ENCODE measurements around the gene RTTN.
"Not testable (repeated sequence)": the region's sequence is repeated elsewhere in the genome, so short reads cannot be mapped to it uniquely, and the experiment has no call there.

RTTN gene

GRCh38 chr18:70205421-70206397 lies at the start of gene RTTN:
RTTN (minus strand) TSS chr18:70205687; CDS start chr18:70205658, 29 bp downstream.
- H3K4me1 Mint-ChIP-seq: peaks cover 11% of the 10 kb centered on the region
- peak within 1 kb of the TSS; percentile 99 for H3K4me3 Mint-ChIP-seq
- H3K27me3 Mint-ChIP-seq: no peaks in the 10 kb centered on the region
- peaks cover 7% of the 10 kb centered on the region for H3K36me3 Mint-ChIP-seq
- no peaks in the 10 kb centered on the region for H3K9me3 Mint-ChIP-seq
- H3K27ac Mint-ChIP-seq: peak within 1 kb of the TSS; percentile 96
- ATAC-seq (ENCODE audit: low read depth) (peak; percentile 92), DNase-seq (ENCODE audit: low spot score in 2 of 2) (peak; percentile 92 to 99)

GRCh38 chr18:70250781-70251180 lies 45.3 kb upstream of the RTTN start:
- ATAC-seq (ENCODE audit: low read depth): no peak
- H3K27ac Mint-ChIP-seq: no peak overlapping the region
- no peaks in the 10 kb centered on the region for H3K4me1 Mint-ChIP-seq
- no peaks in the 10 kb centered on the region for H3K36me3 Mint-ChIP-seq
- DNase-seq (ENCODE audit: low spot score in 2 of 2): no peak
- no peaks in the 10 kb centered on the region for H3K27me3 Mint-ChIP-seq
- H3K9me3 Mint-ChIP-seq: no peaks in the 10 kb centered on the region
- H3K4me3 Mint-ChIP-seq: no peak overlapping the region

GRCh38 chr18:70249861-70250260 lies 44.4 kb upstream of the RTTN start:
- H3K36me3 Mint-ChIP-seq; H3K9me3 Mint-ChIP-seq; H3K4me3 Mint-ChIP-seq; H3K27me3 Mint-ChIP-seq; DNase-seq (ENCODE audit: low spot score in 2 of 2); H3K27ac Mint-ChIP-seq; ATAC-seq (ENCODE audit: low read depth); H3K4me1 Mint-ChIP-seq: not testable (repeated sequence)

- no peak overlapping the region for H3K4me3 Mint-ChIP-seq
- ATAC-seq (ENCODE audit: low read depth) (no peak), DNase-seq (ENCODE audit: low spot score in 2 of 2) (no peak)
- H3K27ac Mint-ChIP-seq: no peak overlapping the region
- no peaks in the 10 kb centered on the region for H3K9me3 Mint-ChIP-seq
- H3K4me1 Mint-ChIP-seq: no peaks in the 10 kb centered on the region
- no peaks in the 10 kb centered on the region for H3K27me3 Mint-ChIP-seq
- H3K36me3 Mint-ChIP-seq: no peaks in the 10 kb centered on the region
Observed at GRCh38 chr18:70249118-70249517, 43.6 kb upstream of the RTTN start.

GRCh38 chr18:70246061-70246466 lies 40.6 kb upstream of the RTTN start:
- ATAC-seq (ENCODE audit: low read depth) (no peak), DNase-seq (ENCODE audit: low spot score in 2 of 2) (no peak)
- Mint-ChIP-seq H3K4me3 (no peak overlapping the region), H3K9me3 (no peaks in the 10 kb centered on the region), H3K27me3 (no peaks in the 10 kb centered on the region), H3K4me1 (no peaks in the 10 kb centered on the region), H3K27ac (no peak overlapping the region), H3K36me3 (no peaks in the 10 kb centered on the region)

GRCh38 chr18:70243131-70243929 lies 37.8 kb upstream of the RTTN start:
- Mint-ChIP-seq H3K27me3 (no peaks in the 10 kb centered on the region), H3K4me1 (no peaks in the 10 kb centered on the region), H3K27ac (no peak overlapping the region), H3K9me3 (no peaks in the 10 kb centered on the region), H3K36me3 (no peaks in the 10 kb centered on the region), H3K4me3 (no peak overlapping the region)
- DNase-seq (ENCODE audit: low spot score in 2 of 2) (no peak), ATAC-seq (ENCODE audit: low read depth) (no peak)

- not testable (repeated sequence) for H3K27me3 Mint-ChIP-seq; H3K9me3 Mint-ChIP-seq; H3K4me1 Mint-ChIP-seq; H3K4me3 Mint-ChIP-seq; H3K27ac Mint-ChIP-seq; H3K36me3 Mint-ChIP-seq; DNase-seq (ENCODE audit: low spot score in 2 of 2); ATAC-seq (ENCODE audit: low read depth)
Observed at GRCh38 chr18:70236921-70237320, 31.4 kb upstream of the RTTN start.

- no peaks in the 10 kb centered on the region for H3K36me3 Mint-ChIP-seq
Observed at GRCh38 chr18:70235478-70235877, 30.0 kb upstream of the RTTN start.

GRCh38 chr18:70234667-70235459 lies 29.4 kb upstream of the RTTN start:
- H3K27ac Mint-ChIP-seq: no peak overlapping the region
- DNase-seq (ENCODE audit: low spot score in 2 of 2) (no peak), ATAC-seq (ENCODE audit: low read depth) (no peak)
- H3K4me3 Mint-ChIP-seq: no peak overlapping the region
- no peaks in the 10 kb centered on the region for H3K4me1 Mint-ChIP-seq
- H3K36me3 Mint-ChIP-seq: no peaks in the 10 kb centered on the region
- no peaks in the 10 kb centered on the region for H3K9me3 Mint-ChIP-seq
- H3K27me3 Mint-ChIP-seq: peaks cover 15% of the 10 kb centered on the region

More at GRCh38 chr18:70235478-70235877, 30.0 kb upstream of the RTTN start:
- Mint-ChIP-seq H3K27me3 (peaks cover 13% of the 10 kb centered on the region), H3K4me1 (no peaks in the 10 kb centered on the region), H3K9me3 (no peaks in the 10 kb centered on the region), H3K27ac (no peak overlapping the region), H3K4me3 (no peak overlapping the region)
- DNase-seq (ENCODE audit: low spot score in 2 of 2) (no peak), ATAC-seq (ENCODE audit: low read depth) (no peak)

- H3K4me3 Mint-ChIP-seq: no peak overlapping the region
- ATAC-seq (ENCODE audit: low read depth): no peak
Observed at GRCh38 chr18:70233974-70234373, 28.5 kb upstream of the RTTN start.

GRCh38 chr18:70232261-70232660 lies 26.8 kb upstream of the RTTN start:
- Mint-ChIP-seq H3K4me3 (no peak overlapping the region), H3K4me1 (no peaks in the 10 kb centered on the region), H3K9me3 (peaks cover 4% of the 10 kb centered on the region), H3K27me3 (peaks cover 10% of the 10 kb centered on the region), H3K36me3 (no peaks in the 10 kb centered on the region), H3K27ac (no peak overlapping the region)
- DNase-seq (ENCODE audit: low spot score in 2 of 2) (no peak), ATAC-seq (ENCODE audit: low read depth) (no peak)

More at GRCh38 chr18:70233974-70234373, 28.5 kb upstream of the RTTN start:
- H3K27me3 Mint-ChIP-seq: peaks cover 17% of the 10 kb centered on the region
- no peaks in the 10 kb centered on the region for H3K9me3 Mint-ChIP-seq
- no peaks in the 10 kb centered on the region for H3K36me3 Mint-ChIP-seq
- H3K27ac Mint-ChIP-seq: no peak overlapping the region
- H3K4me1 Mint-ChIP-seq: no peaks in the 10 kb centered on the region
- DNase-seq (ENCODE audit: low spot score in 2 of 2): no peak

GRCh38 chr18:70229639-70230038 lies 24.2 kb upstream of the RTTN start:
- no peaks in the 10 kb centered on the region for H3K4me1 Mint-ChIP-seq
- DNase-seq (ENCODE audit: low spot score in 2 of 2): no peak
- ATAC-seq (ENCODE audit: low read depth): no peak
- H3K27me3 Mint-ChIP-seq: peaks cover 8% of the 10 kb centered on the region
- no peak overlapping the region for H3K27ac Mint-ChIP-seq
- H3K9me3 Mint-ChIP-seq: peaks cover 5% of the 10 kb centered on the region
- H3K36me3 Mint-ChIP-seq: no peaks in the 10 kb centered on the region
- no peak overlapping the region for H3K4me3 Mint-ChIP-seq

GRCh38 chr18:70228536-70228935 lies 23.0 kb upstream of the RTTN start:
- Mint-ChIP-seq H3K4me3 (no peak overlapping the region), H3K36me3 (no peaks in the 10 kb centered on the region), H3K9me3 (peaks cover 5% of the 10 kb centered on the region), H3K4me1 (no peaks in the 10 kb centered on the region), H3K27me3 (peaks cover 10% of the 10 kb centered on the region), H3K27ac (no peak overlapping the region)
- DNase-seq (ENCODE audit: low spot score in 2 of 2): no peak
- peak; percentile 19 for ATAC-seq (ENCODE audit: low read depth)

All from memory B cell (primary cell).